NCI-H2081 treated with DMSO at 0.1 percent for 48 hours (cell line): ENCODE data around the gene VWA8.
"Not testable (repeated sequence)": the region's sequence is repeated elsewhere in the genome, so short reads cannot be mapped to it uniquely, and the experiment has no call there.

Experiments
- DNase-seq: peaks from one replicate; lab custom pipeline; 2025; lab: John Stamatoyannopoulos, UW

Gene VWA8

DNA sequence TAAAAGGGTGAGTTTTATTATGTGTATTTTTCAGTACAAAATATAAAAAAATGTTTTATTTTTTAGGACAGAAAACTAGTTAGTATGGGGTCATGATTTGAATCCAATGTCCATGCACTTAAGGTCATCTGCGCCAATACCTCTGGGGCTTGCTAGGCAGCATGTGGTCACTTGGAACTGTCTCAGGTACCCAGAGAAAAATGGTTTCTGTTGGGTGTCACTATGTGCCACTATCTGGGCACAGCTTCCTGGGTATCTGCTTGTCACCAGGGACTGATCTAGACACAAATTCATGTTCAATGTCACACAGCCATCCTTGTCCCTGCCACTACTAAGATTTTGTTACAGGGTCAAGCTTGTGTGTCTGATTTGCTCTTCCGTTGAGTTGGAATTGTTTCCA lies 403.2 kb downstream of the VWA8 start:
- DNase-seq, result no peak

DNA sequence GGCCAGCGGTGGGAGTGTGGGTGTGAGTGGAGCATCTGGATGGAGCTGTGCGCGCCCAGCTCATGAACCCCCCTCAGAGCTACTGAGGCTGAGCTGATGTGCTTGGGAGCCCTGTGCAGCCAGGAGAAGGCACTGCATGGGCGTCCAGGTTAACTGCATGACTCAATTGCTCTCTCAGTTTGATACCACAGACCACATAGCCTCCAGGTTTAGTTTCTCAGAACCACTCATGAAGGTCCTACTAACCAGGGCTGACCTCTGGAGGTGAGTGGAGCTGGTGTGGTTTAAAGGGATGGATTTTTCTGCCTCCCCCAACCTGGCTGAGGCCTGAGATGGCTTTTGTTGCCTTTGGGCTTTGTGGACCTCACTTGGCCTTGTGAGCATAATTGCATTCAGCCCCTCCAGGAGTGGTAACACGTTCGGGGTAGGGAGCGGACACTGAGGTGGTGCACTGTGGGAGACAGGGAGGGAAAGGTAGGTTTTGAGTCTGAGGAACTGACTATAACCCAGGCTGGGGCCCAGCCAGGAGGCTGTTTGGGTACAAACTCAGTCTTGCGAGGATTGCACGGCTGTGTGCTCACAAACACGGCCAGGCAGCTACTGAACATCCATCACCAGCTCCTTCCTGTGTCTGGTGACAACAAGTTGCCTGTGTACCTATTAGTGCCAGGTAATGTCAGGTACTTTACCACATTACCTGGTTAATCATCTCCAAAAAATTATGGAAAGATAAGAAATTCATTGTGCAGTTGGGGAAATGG lies 406.1 kb downstream of the VWA8 start:
- no peak for DNase-seq

DNA sequence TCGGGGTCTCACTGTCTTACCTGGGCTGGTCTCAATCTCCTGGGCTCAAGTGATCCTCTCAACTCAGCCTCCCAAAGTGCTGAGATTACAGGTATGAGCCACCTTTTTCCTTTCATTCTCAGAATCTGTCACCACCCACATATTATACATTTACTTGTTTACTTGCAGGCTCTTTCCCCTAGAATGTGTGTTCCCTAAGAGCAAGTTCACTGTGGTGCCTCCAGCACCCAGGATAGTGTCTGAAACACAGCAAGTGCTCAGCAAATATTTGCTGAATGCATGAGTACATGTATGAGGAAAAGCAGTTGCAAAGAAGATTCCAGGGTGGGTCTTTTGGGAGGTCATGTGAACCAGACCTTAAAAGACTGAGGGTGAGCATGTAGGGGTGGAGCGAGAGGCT lies 406.7 kb downstream of the VWA8 start:
- no peak for DNase-seq

DNA sequence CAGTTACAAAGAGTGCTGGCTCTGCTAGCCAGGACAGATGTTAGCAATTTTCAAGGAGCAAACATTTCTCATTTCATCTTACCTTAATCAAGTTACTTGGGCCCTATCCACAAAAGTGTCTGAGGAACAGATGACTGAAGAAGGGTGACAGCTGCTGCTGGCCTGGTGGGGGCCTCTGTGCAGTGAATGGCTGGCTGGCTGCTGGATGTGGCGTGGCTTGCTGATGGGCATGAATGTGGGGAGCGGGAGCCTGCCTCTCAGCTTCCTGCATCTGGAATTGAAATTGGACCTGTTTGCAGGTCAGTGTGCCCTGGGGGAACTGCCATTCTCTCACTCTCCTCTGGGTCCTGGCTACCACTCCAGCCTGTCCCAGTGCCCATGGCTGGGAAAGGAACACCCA lies 408.9 kb downstream of the VWA8 start:
- DNase-seq, result no peak

DNA sequence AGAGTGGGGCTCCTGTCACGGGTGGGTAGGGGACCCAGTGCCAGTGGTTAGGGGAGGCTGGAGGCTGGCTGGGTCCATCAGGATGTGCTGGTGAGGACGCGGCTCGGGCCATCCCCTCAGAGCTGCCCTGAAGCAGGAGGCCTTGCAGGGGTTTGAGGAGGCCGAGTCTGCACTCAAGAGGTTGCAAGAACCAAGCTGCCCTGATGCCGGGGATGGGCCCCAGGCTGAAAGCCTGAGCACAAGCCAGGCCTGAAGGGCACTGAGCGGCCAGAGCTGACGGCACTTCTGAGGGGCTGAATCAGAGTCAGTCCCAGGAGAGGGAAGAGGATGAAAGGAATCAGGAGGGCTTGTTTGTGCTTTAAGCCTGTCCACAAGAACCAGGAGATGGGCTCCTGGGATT lies 410.6 kb downstream of the VWA8 start:
- DNase-seq, result no peak

DNA sequence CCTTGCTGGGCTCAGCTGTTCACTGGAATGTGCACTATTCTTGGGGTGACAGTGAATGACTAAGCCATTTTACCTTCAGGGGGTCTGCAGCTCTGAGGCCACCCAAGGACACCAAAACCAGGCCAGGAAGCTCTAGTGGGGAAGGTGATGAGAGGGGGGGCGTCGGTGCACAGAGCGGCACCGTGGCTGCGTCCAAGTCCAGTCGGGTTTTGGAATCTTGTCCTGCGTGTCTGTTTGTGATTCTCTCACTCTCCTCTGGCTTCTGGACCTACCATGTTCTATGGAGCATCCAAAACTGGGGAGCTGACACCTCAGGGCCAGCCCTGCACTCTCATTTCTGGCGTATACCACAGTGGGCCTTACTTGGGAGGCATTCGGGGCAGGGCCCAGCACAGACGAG lies 411.4 kb downstream of the VWA8 start:
- DNase-seq, result no peak

DNA sequence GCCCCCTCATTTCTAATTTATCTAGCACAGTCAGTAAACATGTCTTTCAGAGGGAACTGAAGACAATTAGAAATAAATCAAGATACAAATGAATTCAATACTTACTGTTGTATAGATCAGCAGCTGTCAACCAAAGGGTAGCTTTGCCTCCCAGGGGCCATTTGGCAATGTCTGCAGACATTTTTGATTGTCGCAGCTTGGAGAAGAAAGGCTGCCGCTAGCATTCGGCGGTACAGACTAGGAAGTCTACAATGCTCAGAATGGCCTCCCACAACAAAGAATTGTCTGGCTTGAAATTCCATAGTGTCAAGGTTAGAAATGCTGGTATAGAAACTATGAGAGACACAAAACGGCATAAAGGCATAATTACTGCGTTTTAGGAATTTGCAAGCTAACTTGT lies 412.0 kb downstream of the VWA8 start:
- no peak for DNase-seq

DNA sequence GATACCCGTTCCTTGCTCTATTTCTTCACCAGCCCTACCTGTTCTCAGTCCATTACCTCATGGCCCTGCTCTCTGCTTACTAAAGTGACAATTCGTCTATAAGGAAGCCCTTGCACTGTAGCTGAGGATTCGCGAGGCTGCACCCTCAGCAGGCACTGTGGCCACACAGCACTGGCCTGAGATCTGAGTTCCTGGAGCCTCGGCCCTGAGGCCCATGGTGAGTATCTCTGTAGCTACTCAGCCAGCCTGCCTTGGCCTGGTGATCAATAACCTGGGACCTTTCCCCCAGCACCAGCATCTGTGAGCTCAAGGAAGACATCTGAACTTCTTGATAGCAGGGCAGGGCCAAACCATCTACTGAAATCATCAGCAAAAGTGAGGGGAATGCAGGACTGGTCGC lies 412.9 kb downstream of the VWA8 start:
- no peak for DNase-seq

DNA sequence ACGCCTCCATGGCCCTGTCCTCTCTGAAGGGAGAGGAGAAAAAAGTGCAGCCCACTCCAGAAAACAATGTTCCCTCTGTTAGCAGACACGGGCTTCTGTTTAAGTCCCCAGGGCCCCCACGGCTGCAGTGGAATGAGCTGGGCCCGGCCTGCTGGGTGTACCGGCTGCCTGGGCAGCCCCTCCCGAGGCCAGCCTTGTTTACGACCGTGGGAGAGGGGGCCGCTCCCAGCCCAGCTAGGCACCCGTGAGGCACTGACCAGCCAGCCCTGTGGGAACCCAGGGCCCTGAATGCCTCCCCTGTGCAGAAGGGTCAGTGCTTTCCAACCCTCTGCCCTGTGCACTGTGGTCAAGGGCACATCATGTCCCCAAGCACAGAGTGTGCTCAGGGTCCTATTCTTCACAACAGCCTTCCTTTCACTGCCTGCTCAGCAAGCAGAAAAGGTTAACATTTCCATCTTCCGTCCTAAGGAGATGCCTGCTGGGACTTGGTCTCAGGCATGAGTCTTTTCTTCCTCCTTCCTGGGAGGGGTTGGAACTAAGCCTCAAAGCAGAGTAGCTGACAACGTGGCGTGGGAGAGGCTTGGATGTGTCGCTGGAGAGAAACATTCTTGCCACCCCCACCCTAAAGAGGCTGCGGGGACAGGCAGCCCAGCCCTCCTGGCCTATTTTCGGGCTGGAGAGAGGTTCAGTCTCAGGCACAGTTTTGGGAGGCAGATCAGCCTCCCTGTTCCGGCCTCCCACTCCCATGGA lies 413.5 kb downstream of the VWA8 start:
- no peak for DNase-seq

DNA sequence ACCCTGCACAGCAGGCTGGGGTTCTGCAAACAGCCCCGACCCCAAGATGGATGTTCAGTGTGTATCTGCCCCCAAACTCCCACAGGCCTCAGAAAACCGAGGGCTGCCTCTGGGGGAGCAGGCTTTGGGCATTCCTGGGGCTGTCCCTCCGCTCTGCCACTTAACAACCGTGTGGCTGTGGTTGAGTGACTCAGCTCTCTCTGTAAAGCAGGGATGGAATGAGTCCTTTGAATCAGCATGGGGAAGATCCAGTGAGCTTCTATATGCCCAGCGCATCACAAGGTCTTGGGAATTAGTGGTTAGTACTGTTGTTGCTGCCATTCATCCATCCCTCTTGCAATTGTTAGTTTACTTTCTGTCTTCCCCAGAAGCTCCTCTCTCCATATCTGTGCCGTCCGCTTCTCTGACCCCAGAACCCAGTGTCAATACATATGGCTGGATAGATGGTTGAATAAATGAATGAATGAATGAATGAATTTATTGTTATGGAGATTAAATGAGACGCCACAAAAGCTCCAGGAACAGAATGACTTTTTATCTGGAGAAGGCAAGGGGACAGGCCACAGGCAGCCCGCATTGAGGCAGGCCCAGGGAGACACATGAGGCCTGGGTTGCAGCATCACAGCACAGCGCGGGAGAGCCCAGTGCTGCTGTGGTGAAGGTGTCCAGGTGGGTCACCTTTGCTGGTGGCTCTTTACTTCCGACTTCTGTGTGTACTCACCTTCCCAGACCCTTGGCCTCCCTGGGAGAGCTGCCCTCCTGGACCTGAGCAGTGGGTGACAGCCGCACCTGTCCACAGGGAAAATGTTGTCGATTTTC lies 414.3 kb downstream of the VWA8 start:
- DNase-seq, result no peak

DNA sequence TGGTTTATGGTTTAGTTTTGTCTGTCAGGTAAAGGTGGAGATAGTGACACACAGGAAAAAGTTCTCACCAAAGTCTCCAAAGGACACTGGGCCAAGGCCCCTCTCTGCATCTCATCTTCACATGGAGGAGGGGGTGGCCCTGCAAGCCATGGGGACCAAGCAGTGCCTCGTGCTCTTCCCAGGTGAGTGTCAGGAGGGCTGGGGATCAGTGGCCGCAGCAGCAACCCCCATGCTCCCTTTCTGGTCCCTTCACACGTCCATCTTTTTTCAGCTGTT lies 415.5 kb downstream of the VWA8 start:
- DNase-seq, result no peak

DNA sequence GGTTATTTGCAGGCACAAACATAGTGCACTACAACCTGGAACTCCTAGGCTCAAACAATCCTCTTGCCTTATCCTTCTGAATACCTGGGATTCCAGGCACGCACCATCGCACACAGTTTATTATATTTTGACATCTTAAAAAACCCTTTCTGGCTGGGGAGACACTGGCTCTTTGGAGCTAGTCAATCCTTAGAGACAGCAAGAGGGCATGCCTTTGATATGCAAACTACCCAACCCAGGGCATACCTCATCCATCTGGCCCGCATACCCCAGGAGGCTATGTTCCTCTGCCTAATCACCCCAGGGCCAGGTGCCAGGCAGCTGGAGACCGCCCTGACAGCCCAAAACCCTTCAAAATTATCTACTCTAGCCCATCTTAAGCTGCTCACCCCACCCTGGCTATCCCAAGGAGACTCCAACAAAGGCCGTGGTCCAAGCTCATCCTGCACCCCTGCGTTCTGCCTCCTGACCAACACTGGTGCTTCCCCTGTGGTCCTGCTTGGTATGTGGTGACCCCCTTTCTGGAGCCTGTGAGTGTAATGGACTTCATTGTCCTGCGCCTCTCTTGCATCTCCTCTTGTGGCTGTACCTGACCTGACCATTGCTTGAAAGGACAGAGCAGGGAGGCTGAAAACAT lies 417.1 kb downstream of the VWA8 start:
- no peak for DNase-seq

DNA sequence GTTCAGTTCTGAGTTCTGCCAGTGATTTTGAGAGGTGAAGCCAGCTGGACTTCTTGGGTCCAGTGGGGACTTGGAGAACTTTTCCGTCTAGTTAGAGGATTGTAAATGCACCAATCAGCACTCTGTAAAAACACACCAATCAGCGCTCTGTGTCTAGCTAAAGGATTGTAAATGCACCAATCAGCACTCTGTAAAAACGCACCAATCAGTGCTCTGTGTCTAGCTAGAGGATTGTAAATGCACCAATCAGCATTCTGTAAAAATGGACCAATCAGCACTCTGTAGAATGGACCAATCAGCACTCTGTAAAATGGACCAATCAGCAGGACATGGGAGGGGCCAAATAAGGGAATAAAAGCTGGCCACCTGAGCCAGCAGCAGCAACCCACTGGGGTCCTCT lies 418.1 kb downstream of the VWA8 start:
- not testable (repeated sequence) for DNase-seq

DNA sequence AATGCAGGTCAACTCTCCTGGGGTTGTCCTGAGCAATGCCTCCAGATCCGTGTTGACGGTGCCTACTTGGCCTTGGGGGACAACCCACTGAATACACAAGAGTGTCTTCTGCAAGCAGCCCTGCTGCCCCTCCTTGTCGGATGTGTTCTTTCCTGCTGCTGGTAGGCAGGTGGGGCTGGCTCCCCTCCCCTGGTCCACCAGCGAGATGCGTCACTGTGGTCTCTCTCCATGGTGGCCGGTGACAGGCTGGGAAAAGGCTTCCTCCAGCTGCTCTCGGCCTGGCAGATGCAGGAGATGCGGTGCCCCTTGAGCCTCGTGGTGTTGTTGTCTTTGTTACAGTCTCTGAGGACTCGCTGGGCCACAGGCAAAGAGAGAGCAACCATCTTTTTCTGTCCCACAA lies 418.6 kb downstream of the VWA8 start:
- DNase-seq, result no peak

DNA sequence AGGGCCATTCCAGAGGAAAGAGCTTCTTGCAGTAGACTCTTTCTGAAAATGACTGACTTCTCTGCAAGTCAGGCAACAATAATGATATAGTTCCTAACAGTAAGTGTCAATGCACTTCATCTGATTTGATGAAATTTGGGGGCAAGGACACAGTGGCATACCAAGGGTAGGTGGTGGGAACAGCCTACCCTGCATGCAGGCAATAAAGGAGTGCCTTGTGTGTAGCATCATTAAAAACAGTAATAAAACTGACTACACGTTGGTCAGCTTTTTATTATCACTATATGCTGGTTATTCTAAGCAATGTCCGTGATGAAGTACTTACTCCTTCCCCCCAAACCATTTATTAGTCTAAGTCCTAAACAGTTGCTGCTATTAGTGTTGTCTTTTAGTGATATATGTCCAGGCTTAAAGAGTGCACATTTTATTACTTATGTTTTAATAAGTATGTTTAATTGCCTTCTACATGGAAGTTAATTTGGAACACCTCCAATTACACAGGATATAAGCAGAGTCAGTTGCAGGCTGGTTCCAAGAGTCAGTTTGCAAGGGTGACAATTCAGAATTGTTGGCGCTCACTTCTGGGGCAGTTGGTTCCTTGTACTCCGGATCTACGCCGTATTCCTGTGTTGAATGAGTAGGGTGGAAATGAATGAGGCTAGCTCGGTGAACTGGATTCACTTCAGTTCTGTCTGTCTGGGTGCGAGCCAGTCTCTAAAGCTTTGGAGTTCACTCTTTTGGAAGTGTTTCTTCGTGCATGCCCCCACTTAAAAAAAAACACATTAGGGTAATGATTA lies 419.6 kb downstream of the VWA8 start:
- DNase-seq, result no peak

DNA sequence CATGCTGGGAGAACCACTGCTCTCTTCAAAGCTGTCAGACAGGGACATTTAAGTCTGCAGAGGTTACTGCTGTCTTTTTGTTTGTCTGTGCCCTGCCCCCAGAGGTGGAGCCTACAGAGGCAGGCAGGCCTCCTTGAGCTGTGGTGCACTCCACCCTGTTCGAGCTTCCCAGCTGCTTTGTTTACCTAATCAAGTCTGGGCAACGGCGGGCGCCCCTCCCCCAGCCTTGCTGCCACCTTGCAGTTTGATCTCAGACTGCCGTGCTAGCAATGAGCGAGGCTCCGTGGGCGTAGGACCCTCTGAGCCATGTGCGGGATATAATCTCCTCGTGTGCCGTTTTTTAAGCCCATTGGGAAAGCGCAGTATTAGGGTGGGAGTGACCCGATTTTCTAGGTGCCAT lies 420.7 kb downstream of the VWA8 start:
- not testable (repeated sequence) for DNase-seq

DNA sequence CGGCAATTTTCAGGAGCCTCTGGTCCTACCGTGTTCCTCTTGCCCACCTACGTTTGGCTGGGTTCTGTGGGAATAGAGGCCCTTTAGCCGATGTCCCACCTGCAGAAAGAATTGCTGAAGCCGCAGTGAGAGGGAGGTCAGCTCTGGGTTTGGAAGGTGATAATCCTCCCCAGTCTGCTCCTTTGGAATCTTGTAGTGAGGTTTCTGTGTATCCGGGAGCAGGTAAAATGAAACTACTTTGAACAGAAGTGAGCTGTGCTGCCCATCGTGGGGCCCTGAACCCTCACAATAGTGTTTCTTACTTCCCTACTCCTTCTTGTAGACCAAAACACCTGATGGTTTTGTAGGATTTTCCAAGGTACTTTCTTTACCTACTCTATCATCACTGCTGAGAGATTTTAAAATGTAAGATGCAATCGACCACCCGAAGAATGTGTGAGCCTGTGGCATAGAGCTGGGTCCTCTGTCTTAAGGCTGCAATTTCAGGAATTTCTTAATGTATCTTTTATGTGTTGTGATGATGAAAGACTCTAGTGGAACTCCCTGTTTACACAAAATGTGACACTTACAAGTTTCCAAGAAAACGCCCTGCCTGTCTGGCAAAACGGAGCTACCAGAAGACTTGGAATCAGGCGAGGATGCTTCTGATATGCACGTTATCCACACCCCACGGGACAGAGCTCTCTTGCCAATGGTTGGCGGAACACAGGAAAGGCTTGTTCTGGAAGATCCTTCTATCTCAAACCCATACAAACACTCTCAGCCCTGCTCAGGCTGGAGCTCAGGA lies 427.4 kb downstream of the VWA8 start:
- no peak for DNase-seq

DNA sequence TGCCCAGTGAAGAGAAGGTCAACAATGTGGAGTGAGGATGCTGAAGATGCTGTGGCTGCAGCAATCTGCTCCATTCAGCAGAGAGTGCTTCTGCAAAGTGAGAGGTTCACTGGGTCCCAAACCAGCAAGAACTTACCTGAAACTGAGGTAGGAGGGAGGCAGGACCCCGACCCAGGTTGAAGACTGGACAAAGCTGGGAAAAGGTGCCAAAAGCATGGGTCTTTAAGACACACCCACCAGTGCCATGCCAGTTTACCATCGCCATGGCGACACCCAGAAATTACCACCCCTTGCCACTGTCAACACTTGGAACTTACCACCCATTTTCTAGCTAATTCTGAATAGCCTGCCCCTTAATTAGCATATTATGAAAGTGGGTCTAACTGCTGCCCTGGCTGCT lies 432.9 kb downstream of the VWA8 start:
- no peak for DNase-seq

DNA sequence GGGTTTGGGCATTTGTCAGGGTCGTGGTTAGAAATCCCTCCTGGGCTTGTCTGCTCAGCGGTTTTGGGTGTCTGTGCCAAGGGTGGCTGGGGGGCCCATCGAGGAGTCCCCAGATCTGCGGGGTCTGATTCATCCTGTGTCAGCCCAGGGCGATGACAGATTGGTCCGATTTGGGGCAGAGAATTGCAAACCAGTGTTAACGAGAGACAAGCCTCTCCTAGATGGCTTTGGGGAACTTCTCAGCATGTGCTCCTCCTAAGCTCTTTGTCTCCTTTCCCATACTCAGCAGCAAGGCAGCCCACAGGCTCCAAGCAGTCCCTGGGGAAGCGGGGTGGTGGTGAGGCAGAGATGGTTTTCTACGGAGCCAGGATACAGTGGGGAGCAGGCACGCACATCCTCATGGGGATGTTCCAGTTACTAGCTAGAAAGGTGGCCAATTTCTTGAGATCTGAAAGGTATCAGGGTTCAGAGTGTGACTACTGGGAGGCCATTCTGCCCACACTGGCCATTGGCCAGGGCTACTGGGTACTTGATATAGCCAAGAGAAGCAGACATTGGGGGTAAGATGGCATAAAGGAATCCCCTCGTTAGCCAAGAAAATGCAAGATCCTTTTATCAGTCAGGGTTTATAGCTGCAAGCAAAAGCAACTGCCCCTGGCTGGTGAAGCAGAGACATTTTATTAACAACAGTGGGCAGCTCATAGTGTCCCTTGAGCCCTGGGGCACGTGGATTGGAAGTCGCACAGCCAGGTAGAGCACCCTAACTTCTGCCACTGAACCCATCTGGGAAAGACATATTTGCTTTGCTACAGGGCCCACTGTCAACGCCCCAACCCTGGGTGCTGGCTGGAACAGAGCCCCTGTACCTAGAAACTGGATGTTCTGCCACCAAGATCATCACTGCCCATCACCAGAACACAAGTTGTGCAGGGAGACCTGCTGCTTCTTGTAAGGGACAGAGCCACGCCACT lies 440.0 kb downstream of the VWA8 start:
- DNase-seq, result no peak
